NCI-H1417 treated with DMSO at 0.1 percent for 48 hours (cell line): ENCODE measurements around the gene PUS1.

Experiments used
- DNase-seq: peaks from one replicate; lab custom pipeline; 2025; lab: John Stamatoyannopoulos, UW

Gene PUS1

DNA sequence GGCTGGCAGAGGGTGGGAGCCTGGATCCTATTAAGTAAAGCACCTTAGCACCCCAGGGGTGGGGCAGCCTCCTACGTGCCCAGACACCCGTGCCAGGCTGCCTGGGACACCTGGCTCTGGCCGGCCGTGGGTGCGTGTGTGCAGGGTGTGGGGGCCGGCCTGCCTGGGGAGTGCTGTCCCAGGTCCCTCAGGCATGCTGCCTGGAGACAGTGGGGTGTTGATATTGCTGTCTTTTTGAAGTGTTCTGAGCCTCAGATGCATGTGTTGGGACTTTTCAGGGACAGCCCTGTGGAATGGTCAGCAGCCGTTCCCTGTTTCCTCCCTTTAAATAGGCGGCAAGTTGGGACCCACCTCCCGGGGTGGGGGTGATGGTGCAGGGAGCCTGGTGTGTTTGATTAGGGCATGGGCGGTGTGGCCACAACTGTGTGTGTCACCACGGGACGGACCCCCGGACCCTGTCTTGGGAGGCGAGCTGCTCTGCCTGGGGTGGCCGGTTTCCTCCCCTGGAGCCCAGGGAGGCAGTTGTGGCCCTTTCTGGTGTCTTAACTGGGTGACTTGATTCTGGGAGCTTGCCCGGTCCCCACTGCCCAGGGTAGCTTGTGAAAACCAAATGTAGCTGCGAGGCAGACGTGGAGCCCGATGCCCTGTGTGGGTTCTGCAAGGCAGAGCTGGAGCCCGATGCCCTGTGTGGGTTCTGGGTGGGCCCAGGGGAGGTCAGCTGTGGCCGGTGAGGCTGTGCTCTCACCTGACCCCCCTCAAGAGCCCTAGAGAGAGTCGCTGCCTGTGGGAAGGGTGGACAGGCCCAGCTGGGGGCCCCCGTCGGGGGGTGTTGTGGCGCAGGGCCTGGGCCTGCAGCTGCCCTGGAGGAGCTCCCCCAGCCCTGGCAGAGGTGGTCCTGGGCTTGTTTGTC is 26.5 kb upstream of the PUS1 start:
- no peak for DNase-seq

DNA sequence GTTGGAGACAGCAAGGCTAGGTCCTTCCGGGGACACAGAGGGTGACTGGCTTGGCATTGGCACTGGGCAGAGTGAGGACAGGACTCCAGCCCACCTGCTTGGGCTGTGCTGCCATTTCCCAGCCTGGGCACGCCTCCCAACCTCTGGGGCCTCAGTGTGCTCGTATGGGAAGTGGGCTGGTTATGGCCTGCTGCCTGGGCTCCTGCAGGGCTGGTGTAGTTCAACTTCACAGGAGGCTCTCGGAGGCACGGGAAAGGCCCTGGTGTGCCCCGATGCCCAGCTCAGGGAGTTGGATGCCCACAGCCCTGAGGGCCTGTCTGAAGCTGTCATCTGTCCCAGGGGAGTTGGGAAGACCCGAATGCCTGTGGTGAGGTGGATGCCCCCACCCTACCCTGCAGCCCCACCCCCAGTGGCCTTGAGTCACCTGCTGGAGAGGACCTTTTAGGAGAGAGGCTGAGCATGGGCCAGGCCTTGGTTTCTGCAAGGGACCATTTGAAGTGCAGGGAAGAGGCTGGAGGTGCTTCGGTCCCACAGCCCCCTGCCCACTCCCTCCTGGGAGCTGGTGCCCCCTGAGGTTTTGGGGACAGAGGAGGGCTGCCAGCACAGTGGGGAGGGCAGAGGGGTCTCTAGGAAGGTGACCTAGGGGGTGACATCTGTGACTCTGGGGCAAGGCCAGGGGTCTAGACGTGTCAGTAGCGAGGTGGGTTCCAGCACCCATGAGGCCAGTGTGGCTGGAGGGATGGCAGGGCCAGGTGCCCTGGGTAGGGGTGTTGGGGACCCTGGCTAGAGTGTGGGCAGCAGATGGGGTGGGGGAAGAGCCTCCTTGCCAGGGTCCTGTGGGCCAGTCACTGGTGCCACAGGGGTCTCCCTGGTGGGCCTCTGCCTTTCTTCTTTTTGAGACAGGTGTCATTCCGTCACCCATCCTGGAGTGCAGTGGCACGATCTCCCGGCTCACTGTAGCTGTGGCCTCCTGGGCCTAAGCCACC is 25.5 kb upstream of the PUS1 start:
- DNase-seq = no peak

DNA sequence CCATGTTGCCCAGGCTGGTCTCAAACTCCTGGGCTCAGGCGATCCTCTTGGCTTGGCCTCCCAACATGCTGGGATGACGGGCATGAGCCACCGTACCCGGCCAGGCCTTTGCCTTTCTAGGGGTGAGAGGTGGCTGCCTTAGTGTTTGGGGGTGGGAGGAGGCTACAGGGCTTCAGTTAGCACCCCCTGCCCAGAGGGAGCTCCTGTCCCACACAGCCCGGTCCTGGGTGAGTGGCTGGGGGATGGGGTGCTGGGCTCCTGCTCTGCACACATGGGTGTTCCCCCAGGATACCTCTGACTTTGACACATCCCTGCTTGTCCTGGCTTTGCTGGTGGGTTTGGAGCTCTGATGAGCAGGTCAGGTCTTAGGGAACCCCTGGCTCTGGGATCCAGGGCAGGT is 24.7 kb upstream of the PUS1 start:
- DNase-seq = no peak

DNA sequence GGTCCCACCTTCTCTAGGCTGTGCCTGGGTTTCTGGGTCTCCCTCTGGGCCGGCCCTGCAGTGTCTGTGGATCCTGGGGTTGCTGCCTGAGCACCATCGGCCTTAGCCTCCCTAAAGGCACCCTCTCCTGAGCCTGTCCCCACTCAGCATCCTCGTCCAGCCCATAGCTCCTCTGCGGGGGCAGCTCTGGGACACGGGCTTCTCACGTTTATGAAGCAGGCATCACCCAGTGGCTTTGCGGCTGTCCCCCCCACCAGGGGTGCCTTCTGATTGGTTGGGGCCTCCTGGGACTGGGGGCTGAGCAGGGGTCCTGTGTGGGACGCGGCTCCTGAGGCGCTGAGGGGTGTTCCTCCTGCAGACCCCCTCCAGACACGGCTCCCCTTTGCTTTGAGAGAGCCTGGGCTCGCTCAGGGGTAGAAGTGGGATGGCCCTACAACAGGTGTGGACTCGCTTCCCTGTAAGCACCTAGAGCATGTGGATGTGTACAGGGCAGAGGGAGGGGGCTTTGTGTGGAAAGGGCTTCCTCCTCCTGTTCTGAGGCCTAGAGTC is 23.9 kb upstream of the PUS1 start:
- DNase-seq = no peak

DNA sequence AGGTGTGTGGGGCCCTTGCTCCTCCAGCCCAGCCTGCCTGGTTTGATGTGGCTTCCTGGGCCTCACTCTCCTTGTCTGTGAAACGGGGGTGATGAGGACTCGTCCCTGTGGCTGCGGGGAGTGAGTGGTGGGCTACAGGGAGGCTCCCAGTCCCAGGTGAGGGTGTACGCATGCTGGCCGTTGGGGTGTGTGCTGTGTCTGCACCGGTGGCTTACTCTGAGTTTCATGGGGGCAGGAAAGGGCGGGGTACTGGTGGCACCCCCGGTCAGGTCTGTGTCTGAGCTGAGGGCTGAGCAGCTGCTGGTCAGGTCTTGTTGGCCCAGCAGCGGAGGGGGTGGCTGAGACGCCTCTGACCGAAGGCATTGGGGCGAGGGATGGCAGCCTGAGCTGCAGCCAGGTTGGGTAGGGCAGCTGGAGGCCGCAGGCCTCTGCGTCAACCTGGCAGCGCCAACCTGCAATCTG is 23.4 kb upstream of the PUS1 start:
- no peak for DNase-seq

DNA sequence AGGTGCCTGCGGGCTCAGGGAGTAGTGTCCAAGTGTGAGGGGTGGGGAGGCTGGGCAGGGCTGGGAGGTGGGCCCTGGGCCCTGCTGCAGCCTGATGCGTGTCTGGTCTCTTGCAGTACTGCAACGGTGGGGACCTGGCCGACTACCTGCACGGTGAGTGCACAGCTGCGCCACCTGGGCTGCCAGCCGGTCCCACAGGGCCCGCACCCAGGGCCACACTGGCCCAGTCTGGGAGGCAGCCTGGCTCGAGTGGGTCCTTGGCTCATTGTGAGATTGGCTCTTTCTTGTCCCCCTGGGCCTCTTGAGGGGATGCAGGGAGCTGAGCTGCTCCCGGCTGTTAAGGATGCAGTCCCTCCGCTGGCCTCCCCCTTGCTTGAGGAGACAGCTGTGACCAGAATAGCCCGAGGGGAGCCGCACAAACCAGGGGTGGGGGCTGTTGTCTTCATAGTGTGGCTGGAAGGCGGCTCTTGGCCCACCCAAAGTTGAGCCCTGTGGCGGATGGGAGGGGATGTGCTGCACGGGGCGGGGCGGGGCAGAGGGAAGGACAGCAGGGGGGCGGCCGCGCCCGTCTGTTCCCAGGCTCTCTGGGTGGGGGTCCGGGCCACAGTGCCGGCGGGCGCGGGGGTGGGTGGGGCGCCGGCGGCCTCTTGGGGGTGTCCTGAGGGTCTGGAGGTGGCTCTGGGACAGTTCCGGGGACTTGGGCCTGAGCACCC is 21.5 kb upstream of the PUS1 start:
- no peak for DNase-seq

DNA sequence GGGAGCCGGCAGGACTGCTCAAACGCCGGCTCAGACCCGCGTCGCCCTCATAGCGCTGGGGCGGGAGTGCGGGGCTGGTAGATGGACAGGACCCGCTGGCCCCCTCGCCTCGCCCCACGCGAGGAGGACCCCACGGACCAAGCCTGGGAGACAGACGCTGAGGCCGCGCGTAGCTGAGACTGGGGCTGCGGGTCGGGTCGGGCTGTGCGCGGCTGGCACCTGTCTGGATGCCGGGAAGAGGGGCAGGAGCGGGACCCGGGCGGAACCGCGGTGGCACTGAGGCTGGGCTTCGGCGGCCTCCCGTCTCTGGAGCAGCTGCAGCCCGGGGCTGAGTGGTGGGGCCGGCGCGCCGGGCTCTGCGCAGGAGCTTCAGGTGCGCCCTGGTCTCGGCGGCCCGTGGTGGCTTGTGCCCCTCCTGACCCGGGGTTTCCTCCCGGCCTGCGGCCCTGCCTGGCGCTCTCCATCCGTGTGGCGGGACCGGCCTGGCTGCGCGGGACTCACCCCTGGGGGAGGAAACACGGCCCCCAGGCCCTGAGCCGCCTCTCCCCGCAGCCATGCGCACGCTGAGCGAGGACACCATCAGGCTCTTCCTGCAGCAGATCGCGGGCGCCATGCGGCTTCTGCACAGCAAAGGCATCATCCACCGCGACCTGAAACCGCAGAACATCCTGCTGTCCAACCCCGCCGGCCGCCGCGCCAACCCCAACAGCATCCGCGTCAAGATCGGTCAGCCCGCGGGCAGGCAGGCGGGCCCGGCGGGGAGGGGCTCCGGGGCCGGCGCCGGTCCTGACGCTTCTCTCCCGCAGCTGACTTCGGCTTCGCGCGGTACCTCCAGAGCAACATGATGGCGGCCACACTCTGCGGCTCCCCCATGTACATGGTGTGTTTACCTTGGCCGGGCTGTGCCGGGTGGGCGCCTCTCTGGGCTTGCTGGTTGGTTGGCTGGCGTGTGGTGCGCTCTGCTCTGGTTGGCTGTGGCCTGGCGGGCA is 20.7 kb upstream of the PUS1 start:
- DNase-seq = no peak

DNA sequence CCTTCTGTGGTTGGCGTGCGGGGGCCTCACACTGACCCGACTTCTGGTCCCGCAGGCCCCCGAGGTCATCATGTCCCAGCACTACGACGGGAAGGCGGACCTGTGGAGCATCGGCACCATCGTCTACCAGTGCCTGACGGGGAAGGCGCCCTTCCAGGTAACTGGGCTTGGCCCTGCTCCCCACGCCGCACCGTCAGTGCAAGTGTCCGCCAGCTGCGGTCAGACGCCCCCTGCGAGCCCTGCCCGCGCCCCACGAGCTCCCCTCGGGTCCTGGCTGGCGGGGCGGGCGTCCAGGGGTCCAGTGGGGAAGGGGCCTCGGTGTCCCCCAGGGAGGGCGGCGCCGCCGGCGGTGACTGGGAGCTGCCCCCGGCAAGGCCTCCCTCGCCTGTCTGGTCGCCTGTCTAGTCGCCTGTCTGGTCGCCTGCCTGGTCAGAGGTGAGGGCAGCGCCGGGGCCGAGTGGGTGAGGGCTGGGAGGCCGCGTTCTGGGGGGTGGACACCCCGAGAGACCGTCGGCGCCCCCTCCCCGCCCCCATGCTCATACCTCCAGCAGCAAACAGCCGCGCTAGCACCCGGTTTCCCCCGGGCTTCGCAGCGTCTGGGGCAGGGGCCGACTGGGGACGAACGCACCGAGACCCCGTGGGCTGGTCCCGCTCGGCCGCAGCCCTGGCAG is 19.9 kb upstream of the PUS1 start:
- no peak for DNase-seq

DNA sequence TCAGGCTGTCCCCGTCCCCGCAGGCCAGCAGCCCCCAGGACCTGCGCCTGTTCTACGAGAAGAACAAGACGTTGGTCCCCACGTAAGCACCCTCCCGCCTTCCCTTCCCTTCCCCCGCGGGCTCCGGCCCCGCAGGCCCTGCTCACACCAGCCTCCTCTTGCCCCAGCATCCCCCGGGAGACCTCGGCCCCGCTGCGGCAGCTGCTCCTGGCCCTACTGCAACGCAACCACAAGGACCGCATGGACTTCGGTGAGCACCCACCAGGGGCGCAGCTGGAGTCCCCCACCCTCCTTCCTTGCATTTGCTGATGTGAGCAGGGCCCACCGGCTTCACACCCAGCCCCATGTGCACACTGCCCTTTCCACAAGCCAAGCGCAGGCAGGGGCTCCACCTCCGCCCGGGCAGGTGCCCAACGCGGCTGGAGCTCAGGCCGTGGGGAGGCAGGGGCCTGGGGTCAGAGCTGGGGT is 19.3 kb upstream of the PUS1 start:
- DNase-seq = no peak

DNA sequence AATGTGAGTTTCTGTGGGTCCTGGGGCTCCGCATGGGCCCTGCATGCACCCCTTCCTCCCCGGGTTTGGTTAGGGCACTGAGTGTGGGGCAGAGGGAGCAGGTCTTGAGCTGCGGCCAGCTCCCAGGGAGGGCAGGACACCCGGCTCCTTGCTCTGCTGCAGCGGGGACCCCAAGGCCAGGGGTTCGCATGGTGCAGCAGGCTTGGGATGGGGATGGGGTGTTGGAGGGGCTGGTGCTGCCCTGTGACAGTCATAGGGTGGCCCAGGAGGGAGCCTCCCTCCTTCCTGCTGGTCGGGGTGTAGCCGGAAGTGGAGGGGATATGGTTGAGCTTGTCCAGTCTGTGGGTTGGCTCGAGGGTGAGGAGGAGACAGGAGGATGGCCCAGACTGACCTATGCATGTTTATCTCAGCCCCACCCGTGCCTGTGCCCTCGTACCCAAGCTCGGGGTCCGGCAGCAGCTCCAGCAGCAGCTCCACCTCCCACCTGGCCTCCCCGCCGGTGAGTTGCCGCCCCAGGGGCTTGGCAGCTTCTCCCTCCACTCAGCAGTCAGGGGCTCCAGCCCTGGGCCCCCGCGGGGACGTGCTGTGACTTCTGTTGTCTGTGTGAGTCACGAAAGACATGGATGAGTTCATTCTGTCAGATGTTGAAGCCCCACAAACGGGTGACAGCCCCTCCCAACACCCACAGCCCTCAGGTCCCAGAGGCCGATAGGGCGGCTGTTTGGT is 18.6 kb upstream of the PUS1 start:
- DNase-seq = no peak

DNA sequence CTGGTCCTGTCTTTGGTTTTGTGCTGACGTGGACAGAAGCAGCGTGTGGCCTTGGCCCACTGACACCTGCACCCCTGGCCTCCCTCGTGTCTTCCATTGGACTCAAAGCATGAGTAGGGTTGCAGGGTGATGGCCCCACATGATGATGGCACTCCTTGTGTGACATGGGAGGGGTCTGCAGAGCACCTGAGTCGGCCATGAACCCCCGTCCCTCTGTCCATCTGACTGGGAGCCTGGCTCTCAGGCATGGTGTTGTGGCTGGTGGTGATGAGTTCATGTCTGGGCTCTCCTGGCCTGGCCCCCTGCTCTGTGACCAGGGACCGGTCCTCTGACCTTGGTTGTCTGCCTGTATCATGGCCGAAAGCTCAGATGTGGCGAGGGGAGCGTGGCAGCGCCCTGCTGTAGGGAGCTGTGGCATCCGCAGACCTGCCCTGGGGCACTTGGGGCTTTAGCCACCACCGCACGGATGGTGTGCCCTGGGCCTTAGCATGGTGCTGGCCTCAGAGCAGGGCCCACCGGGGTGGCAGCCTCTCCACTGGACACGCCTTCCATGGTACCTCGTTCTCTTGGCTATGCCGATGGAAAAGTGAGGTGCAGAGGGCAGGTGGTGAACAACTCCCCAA is 17.9 kb upstream of the PUS1 start:
- no peak for DNase-seq

DNA sequence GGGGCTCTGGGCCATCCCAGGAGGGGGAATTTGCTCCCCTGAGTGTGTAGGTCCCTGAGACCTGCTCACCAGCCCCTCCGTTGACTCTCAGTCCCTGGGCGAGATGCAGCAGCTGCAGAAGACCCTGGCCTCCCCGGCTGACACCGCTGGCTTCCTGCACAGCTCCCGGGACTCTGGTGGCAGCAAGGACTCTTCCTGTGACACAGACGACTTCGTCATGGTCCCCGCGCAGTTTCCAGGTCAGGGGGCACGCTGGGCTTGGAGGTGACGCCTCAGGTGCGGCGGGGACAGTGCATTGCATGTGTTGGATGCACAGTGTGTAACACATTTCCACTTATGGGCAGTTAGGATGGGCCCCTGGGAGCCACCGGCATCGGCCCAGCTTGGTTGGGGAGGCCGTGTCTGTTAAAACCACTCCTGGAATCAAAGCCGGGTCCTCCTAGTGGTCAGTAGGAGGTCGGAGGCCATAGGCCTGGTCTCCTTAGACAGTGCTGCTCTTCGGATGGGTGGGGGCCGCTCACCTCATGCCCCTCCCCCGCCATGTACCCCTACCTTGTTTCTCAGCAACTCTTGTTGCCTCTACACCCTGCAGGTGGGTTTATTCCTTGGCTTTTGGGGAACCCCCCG is 17.1 kb upstream of the PUS1 start:
- no peak for DNase-seq

DNA sequence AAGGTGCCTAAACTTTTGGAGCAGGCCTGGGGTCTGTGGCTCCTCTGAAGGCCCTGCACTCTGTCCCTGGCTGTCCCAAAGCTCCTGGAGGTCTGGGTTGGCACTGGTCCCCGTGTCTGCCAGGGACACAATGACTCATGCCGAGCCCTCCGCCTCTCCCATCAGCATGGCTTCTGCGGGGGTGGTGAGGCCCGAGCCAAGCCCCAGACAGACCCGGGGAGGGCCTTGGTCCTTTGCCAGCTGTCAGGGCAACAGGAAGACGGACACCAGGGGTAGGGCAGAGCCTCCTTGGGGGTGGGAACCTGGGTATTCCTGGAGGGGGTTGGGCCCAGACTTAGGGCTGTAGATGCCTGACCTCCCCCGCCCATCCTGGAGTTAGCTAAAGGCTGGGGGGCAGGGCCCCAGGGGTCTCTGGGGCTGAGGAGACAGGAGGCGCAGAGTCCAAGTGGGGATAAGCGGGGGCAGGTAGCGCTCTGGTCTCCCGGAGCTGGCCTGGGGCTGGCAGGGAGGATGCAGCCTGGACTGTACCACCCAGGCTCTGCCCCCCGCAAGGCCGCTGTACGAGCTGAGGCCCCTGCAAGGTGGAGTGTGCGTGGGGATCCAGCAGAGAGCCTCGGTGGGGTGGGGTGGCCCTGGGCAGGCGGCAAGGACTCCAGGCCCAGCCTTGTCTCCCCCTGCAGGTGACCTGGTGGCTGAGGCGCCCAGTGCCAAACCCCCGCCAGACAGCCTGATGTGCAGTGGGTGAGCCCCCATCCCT is 16.4 kb upstream of the PUS1 start:
- no peak for DNase-seq

DNA sequence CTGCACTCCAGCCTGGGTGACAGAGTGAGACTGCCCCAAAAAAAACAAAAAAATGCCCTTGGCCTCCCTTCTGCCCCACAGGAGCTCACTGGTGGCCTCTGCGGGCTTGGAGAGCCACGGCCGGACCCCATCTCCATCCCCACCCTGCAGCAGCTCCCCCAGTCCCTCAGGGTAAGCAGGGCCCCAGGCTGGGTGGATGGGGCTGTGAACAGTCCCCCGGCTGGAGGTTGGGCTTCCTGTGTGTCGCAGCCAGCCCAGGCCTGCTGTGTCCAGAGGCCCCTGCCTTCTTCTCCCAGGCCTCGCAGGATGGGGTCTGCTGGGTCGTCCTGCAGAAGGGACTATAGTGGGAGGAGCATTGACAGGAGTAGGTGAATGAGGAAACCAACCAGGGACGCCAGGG is 15.4 kb upstream of the PUS1 start:
- DNase-seq = no peak

DNA sequence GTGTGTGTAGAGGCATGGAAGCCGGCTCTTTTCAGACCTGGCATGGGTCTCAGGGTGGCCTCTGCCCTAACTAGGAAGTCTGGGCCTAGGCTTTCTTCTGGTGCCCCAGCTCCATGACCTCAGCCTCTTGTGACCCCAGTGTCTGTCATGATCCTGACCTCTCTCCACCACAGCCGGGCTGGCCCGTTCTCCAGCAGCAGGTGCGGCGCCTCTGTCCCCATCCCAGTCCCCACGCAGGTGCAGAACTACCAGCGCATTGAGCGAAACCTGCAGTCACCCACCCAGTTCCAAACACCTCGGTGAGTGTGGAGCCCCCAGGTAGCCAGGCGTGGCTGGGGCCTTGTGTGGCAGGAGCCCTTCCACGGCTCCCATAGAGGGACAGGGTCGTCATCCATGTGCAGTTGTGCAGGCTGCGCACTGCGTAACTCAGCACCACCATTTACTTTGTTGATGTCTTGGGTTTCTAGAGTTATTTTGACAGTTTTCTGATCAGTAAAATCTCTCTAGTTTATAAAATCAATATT is 14.8 kb upstream of the PUS1 start:
- no peak for DNase-seq

DNA sequence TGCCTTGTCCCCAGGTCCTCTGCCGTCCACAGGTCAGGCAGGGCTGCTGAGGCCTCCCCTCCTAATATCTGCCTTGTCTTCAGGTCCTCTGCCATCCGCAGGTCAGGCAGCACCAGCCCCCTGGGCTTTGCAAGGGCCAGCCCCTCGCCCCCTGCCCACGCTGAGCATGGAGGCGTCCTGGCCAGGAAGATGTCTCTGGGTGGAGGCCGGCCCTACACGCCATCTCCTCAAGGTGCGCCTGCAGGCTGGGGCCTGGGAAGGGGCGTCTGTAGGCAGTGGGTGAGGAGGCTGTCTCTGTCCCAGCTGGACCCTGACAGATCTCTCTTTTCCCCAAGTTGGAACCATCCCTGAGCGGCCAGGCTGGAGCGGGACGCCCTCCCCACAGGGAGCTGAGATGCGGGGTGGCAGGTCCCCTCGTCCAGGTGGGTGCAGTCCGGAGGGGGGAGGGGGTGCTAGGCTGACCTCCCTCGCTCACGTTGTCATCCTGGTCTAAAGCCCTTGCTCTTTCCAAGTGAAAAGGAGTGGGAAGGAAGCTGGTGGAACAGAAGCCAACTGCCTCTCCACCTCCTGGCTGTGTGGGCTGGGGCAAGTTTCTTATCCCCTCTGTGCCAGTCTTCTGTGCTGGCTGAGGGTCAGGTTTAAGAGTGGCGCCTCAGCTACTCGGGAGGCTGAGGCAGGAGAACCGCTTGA is 13.9 kb upstream of the PUS1 start:
- DNase-seq = no peak

DNA sequence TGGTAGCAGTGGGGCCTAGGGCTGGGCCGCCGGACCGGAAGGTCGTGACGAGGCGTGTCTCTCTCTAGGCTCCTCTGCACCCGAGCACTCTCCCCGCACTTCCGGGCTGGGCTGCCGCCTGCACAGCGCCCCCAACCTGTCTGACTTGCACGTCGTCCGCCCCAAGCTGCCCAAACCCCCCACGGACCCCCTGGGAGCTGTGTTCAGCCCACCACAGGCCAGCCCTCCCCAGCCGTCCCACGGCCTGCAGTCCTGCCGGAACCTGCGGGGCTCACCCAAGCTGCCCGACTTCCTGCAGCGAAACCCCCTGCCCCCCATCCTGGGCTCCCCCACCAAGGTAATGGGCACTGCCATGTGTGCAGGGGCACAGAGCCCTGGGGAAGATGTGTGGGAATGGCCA is 13.3 kb upstream of the PUS1 start:
- no peak for DNase-seq
